Measurements from ENCODE around the gene GMPR2.
"Not testable (repeated sequence)": the region's sequence is repeated elsewhere in the genome, so short reads cannot be mapped to it uniquely, and the experiment has no call there.

Gene GMPR2

GRCh38 chr14:24232645-24233537 is at the start of gene GMPR2:
Gene GMPR2, plus strand, starts transcription at chr14:24232929. Its CDS starts 325 bp downstream, at chr14:24233254.
- DNase-seq, result peak; percentile 47

GRCh38 chr14:24183014-24183481 is 49.7 kb upstream of the GMPR2 start:
- no peak for DNase-seq

- no peak for DNase-seq
These were observed 48.4 kb upstream of the GMPR2 start for GRCh38 chr14:24184104-24184970.

GRCh38 chr14:24185026-24185425 is 47.7 kb upstream of the GMPR2 start:
- DNase-seq, result no peak

GRCh38 chr14:24185741-24186140 is 47.0 kb upstream of the GMPR2 start:
- DNase-seq, result no peak

GRCh38 chr14:24186831-24187538 is 45.7 kb upstream of the GMPR2 start:
- DNase-seq, result no peak

- DNase-seq, result no peak
These were observed 45.2 kb upstream of the GMPR2 start for GRCh38 chr14:24187539-24187915.

- peak; percentile 95 for DNase-seq
These were observed 44.3 kb upstream of the GMPR2 start, which contains the start of gene IPO4 for GRCh38 chr14:24188251-24189058. Gene IPO4, minus strand, starts transcription at chr14:24188816. Its CDS starts 29 bp downstream, at chr14:24188787.

GRCh38 chr14:24189059-24189375 is 43.7 kb upstream of the GMPR2 start:
- DNase-seq, result no peak

- DNase-seq, result no peak
These were observed 43.3 kb upstream of the GMPR2 start for GRCh38 chr14:24189460-24189859.

GRCh38 chr14:24190416-24190815 is 42.3 kb upstream of the GMPR2 start:
- no peak for DNase-seq

GRCh38 chr14:24192933-24193332 is 39.8 kb upstream of the GMPR2 start:
- DNase-seq, result no peak

- DNase-seq, result no peak
These were observed 38.4 kb upstream of the GMPR2 start for GRCh38 chr14:24194186-24194872.

- no peak for DNase-seq
These were observed 37.9 kb upstream of the GMPR2 start for GRCh38 chr14:24194873-24195185.

- peak; percentile 78 for DNase-seq
These were observed 37.3 kb upstream of the GMPR2 start, which contains the start of gene TM9SF1 for GRCh38 chr14:24195186-24196070. Gene TM9SF1, minus strand, starts transcription at chr14:24195441. Its CDS starts 422 bp downstream, at chr14:24195019.

- no peak for DNase-seq
These were observed 36.4 kb upstream of the GMPR2 start for GRCh38 chr14:24196071-24197055.

GRCh38 chr14:24197056-24197450 is 35.7 kb upstream of the GMPR2 start:
- DNase-seq, result no peak

- no peak for DNase-seq
These were observed 33.8 kb upstream of the GMPR2 start for GRCh38 chr14:24198814-24199524.

- DNase-seq, result not testable (repeated sequence)
These were observed 30.2 kb upstream of the GMPR2 start for GRCh38 chr14:24202538-24202937.
